Endothelial cell of umbilical vein (primary cell): ENCODE measurements around the gene ATP2B2. TPM values are rescaled to one million over a fixed set of nuclear protein-coding genes. Genes with fewer than 3 reads are reported as not detected.

ENCODE experiments used
- BruUV-seq: library from RNA; stranded (reverse); fragments of 400-500 nt; replicated peaks from 2 replicates; lab custom pipeline; 2021; lab: Mats Ljungman, UMichigan
- CTCF ChIA-PET: fragments of 300-600, 350-600 bp; sonication (Branson Sonifier 250); formaldehyde crosslinking; loops from one replicate; lab custom pipeline; 2021; ENCODE audit warnings: antibody characterized with exemption, inconsistent platforms; lab: Charles Lee
- POLR2A ChIA-PET: fragments of 300-600, 350-600 bp; sonication (Branson Sonifier 250); formaldehyde crosslinking; loops from one replicate; lab custom pipeline; 2021; ENCODE audit warnings: antibody characterized with exemption, inconsistent platforms; lab: Charles Lee
- DNase-seq: peaks from one replicate; pipeline ENCODE4 v3.0.0-alpha.2; 2011; ENCODE audit warnings: low read depth, low spot score
- FAIRE-seq: peaks from 2 replicates; lab custom pipeline; 2011; peaks lifted over from hg19 to GRCh38; lab: Jason Lieb, UNC
- H2AFZ ChIP-seq: 2 replicates; pipeline ENCODE4 v1.6.0; 2012; ENCODE audit warnings: low read depth, low read length, control low read depth, inconsistent platforms
- H3K27ac ChIP-seq: 2 replicates; pipeline ENCODE4 v1.5.1; 2011; ENCODE audit warnings: low read depth, mild to moderate bottlenecking, control low read depth, low read length, moderate library complexity; ENCODE audit not compliant: insufficient read depth
- H3K27me3 ChIP-seq, 2 experiments: 2 replicates each; pipeline versions ENCODE4 v1.6.0 to v1.6.1; 2011; ENCODE audit warnings: low read length in 2 of 2, mixed read lengths in 1 of 2; ENCODE audit not compliant: control insufficient read depth in 2 of 2, insufficient read depth in 2 of 2
- H3K36me3 ChIP-seq, 2 experiments: 2 replicates in 1 of 2; 3 replicates in 1 of 2; pipeline ENCODE4 v1.5.1; 2011; ENCODE audit warnings: low read length in 2 of 2, mild to moderate bottlenecking in 1 of 2, moderate library complexity in 1 of 2; ENCODE audit not compliant: control insufficient read depth in 2 of 2, insufficient read depth in 2 of 2; ENCODE audit errors: extremely low read depth in 1 of 2
- H3K4me1 ChIP-seq: 3 replicates; pipeline ENCODE4 v1.5.1; 2011; ENCODE audit warnings: mild to moderate bottlenecking, low read length; ENCODE audit not compliant: control insufficient read depth, insufficient read depth; ENCODE audit errors: extremely low read depth
- H3K4me2 ChIP-seq: 2 replicates; pipeline ENCODE4 v1.6.1; 2011; ENCODE audit warnings: low read length, control low read depth, mixed read lengths; ENCODE audit not compliant: insufficient read depth
- H3K4me3 ChIP-seq, 3 experiments: fragments of 200-600 bp in 1 of 3; sonication (generic), shearing (Covaris generic) in 1 of 3; replicated peaks in 1 of 3; 2 replicates each; pipeline ENCODE4 v1.5.1; 2011 to 2016; ENCODE audit warnings: control low read depth in 3 of 3, low read length in 3 of 3, mild to moderate bottlenecking in 2 of 3, inconsistent platforms in 1 of 3, low read depth in 1 of 3, moderate library complexity in 1 of 3; ENCODE audit not compliant: insufficient read depth in 1 of 3
- H3K79me2 ChIP-seq: 2 replicates; pipeline ENCODE4 v1.6.0; 2012; ENCODE audit warnings: low read length, inconsistent platforms; ENCODE audit not compliant: control insufficient read depth, insufficient read depth
- H3K9ac ChIP-seq: replicated peaks from 2 replicates; pipeline ENCODE3; 2011; ENCODE audit warnings: low read length, control low read depth; ENCODE audit not compliant: insufficient read depth; ENCODE audit errors: extremely low read depth
- H3K9me1 ChIP-seq: replicated peaks from 3 replicates; pipeline ENCODE4 v1.6.0; 2011; ENCODE audit warnings: mild to moderate bottlenecking, low read length; ENCODE audit not compliant: control insufficient read depth, insufficient read depth; ENCODE audit errors: extremely low read depth
- H3K9me3 ChIP-seq: replicated peaks from 2 replicates; pipeline ENCODE4 v1.5.1; 2012; ENCODE audit warnings: low read length, inconsistent platforms; ENCODE audit not compliant: control insufficient read depth, insufficient read depth
- H4K20me1 ChIP-seq: replicated peaks from 2 replicates; pipeline ENCODE3; 2011; ENCODE audit warnings: mild to moderate bottlenecking, low read length; ENCODE audit not compliant: control insufficient read depth, insufficient read depth; ENCODE audit errors: extremely low read depth
- EZH2 ChIP-seq: IDR thresholded peaks from 2 replicates; pipeline ENCODE4 v1.6.1; 2012; ENCODE audit warnings: borderline replicate concordance, low read depth, mild to moderate bottlenecking, moderate library complexity, low read length, inconsistent platforms; ENCODE audit not compliant: severe bottlenecking
- FOS ChIP-seq: IDR thresholded peaks from 2 replicates; pipeline ENCODE4 v1.6.1; 2011; ENCODE audit warnings: mild to moderate bottlenecking, low read length, moderate library complexity, borderline replicate concordance; ENCODE audit not compliant: insufficient read depth
- JUN ChIP-seq: IDR thresholded peaks from 2 replicates; pipeline ENCODE4 v1.6.1; 2011; ENCODE audit warnings: borderline replicate concordance, low read depth; ENCODE audit not compliant: insufficient read length, insufficient read depth
- MAX ChIP-seq: IDR thresholded peaks from 2 replicates; pipeline ENCODE4 v1.6.1; 2011; ENCODE audit not compliant: insufficient read depth, insufficient read length
- MYC ChIP-seq: IDR thresholded peaks from one replicate; pipeline ENCODE4 v1.6.1; 2011; ENCODE audit warnings: mild to moderate bottlenecking, low read depth, low read length
- POLR2A ChIP-seq: IDR thresholded peaks from 2 replicates; pipeline ENCODE4 v1.6.1; 2012; ENCODE audit warnings: low read depth, mild to moderate bottlenecking, control low read depth, low read length
- POLR2AphosphoS5 ChIP-seq: IDR thresholded peaks from 2 replicates; pipeline ENCODE4 v1.6.1; 2012; ENCODE audit warnings: low read depth, mild to moderate bottlenecking, control low read depth, low read length, moderate library complexity; ENCODE audit not compliant: insufficient read depth
- dilution Hi-C: fragments of 300-500 bp; cut with MboI; formaldehyde crosslinking; loops from one replicate; pipeline ENCODE4 v1.15.0; 2019; ENCODE audit warnings: low sequenced_read_pairs; ENCODE audit not compliant: extremely low pct_ligation_motif_present
- intact Hi-C: fragments of 100-400 bp; cut with micrococcal nuclease; formaldehyde crosslinking; loops from one replicate; pipeline ENCODE4 v1.10.0; 2022
- polyA plus RNA-seq, 4 experiments: library from polyadenylated mRNA; depleted of rRNA in 3 of 4; stranded (reverse) in 3 of 4; unstranded in 1 of 4; fragments of >200 nt; gene quantifications; 2 replicates each; pipeline versions ENCODE4 v1.2.1 to v1.2.3, GENCODE V29; 2011 to 2012; ENCODE audit warnings: missing spikeins in 1 of 4
- total RNA-seq: library from RNA; stranded (reverse); gene quantifications from 2 replicates; pipeline ENCODE4 v1.2.3, GENCODE V29; 2021

The ATP2B2 gene
- total and polyA plus RNA-seq, 2 donors (not counting 3 experiments of a cell fraction or from before 2014, with no cell fraction given) = not detected

GRCh38 chr3:10401990-10402761, 103.2 kb downstream of the ATP2B2 start:
- no TSS peak for BruUV-seq
- DNase-seq (no peak), FAIRE-seq (no peak)
- Histone ChIP-seq H3K36me3 (no peaks in the 10 kb centered on the region), H3K27ac (no peak overlapping the region), H3K4me3 (no peak overlapping the region), H3K27me3 (no peaks in the 10 kb centered on the region), H3K9me3 (no peaks in the 10 kb centered on the region), H3K79me2 (no peaks in the 10 kb centered on the region), H2AFZ (no peak overlapping the region), H3K9me1 (no peaks in the 10 kb centered on the region), H3K4me1 (no peaks in the 10 kb centered on the region), H3K9ac (no peak overlapping the region), H3K4me2 (no peak overlapping the region), H4K20me1 (no peaks in the 10 kb centered on the region)
- dilution Hi-C loops (no loop called here), intact Hi-C loops (no loop called here)
- POLR2A ChIA-PET = no interaction called here
- TF ChIP-seq EZH2 (no peak), POLR2A (no peak), FOS (no peak), POLR2AphosphoS5 (no peak), MYC (no peak), MAX (no peak), JUN (no peak)
- CTCF ChIA-PET = interaction anchor here (2.0 kb wide), 1 partner anchor 58 kb away, joined by 5 read pairs; no protein-coding TSS in a partner anchor
